Right lobe of liver (tissue), 6 donors: ENCODE results near the gene LDLRAD4. TPM values are rescaled to one million over a fixed set of nuclear protein-coding genes. Genes with fewer than 3 reads are reported as not detected.

Experiments
- ATAC-seq, 4 donors: fragments of 200-7000 bp; cut with Tn5 transposase; one replicate each; pipeline ENCODE4 v1.9.1; 2020; ENCODE audit warnings: mild to moderate bottlenecking in 4 of 4, moderate library complexity in 4 of 4
- DNase-seq, 3 donors: peaks; one replicate each; pipeline ENCODE4 v3.0.0-alpha.2; 2020
- H3K27ac ChIP-seq, 3 donors: fragments of 200-600 bp; one replicate each; pipeline ENCODE4 v1.8.0; 2022
- H3K27me3 ChIP-seq, 2 donors: fragments of 200-600 bp; one replicate each; pipeline ENCODE4 v1.8.0; 2022
- H3K36me3 ChIP-seq, 4 donors: fragments of 200-600 bp; sonication (generic) in 1 of 4; one replicate each; pipeline versions ENCODE4 v1.5.1 to v1.8.0; 2017 to 2022; ENCODE audit warnings: control low read depth in 1 of 4
- H3K4me1 ChIP-seq, 4 donors: fragments of 200-600 bp; sonication (generic) in 1 of 4; one replicate each; pipeline versions ENCODE4 v1.5.1 to v1.8.0; 2017 to 2022; ENCODE audit warnings: control low read depth in 1 of 4
- H3K4me3 ChIP-seq, 3 donors: fragments of 200-600 bp; one replicate each; pipeline ENCODE4 v1.8.0; 2022
- H3K9me3 ChIP-seq, 4 donors: fragments of 200-600 bp; sonication (generic) in 1 of 4; one replicate each; pipeline versions ENCODE4 v1.5.1 to v1.8.0; 2017 to 2022; ENCODE audit warnings: control low read depth in 1 of 4
- CTCF ChIP-seq, 4 donors: fragments of 200-600 bp in 3 of 4; fragments of 450-650 bp in 1 of 4; IDR thresholded peaks; one replicate each; pipeline versions ENCODE4 v1.5.1 to v1.8.0; 2016 to 2022; ENCODE audit warnings: antibody characterized with exemption in 4 of 4, mild to moderate bottlenecking in 2 of 4
- POLR2A ChIP-seq: fragments of 450-650 bp; IDR thresholded peaks from one replicate; pipeline ENCODE4 v1.6.1; 2017; ENCODE audit warnings: antibody characterized with exemption, mild to moderate bottlenecking
- WGBS: methylation state at CpG from one replicate; pipeline ENCODE4 v1.1.6; 2018; ENCODE audit warnings: low coverage, low lambda C conversion rate; ENCODE audit not compliant: insufficient coverage; ENCODE audit errors: missing lambda C conversion rate; 5-methylcytosine and 5-hydroxymethylcytosine counted together
- intact Hi-C, 2 donors: fragments of 100-400 bp; cut with DNase I; formaldehyde crosslinking; loops; one replicate each; pipeline versions ENCODE4 v1.11.2 to v1.14.1; 2022
- total RNA-seq, 6 experiments: library from RNA; depleted of rRNA in 2 of 6; stranded (reverse); fragments of >200 nt in 2 of 6; fragmentation: NEBNext Ultra II Directional in 3 of 6; extraction: Animal tissue kit (Norgen Biotek cat#: 25700) in 3 of 6; gene quantifications; one replicate each; pipeline versions ENCODE4 v1.1.0 to v1.2.4, GENCODE V29; 2016 to 2023
- donor health status: DM: no; HTN: yes; CAD: no.
- donor health status: DM: no; HTN: no; CAD: no.
- donor health status: DM: no; HTN: no; CAD: no.
- donor health status: DM: no; HTN: yes; CAD: no.
- donor health status: DM: no; HTN: yes; CAD: no.

The LDLRAD4 gene
- total RNA-seq, 6 experiments from 2014 or later, result 10.6 to 66.4 (median 18.7) TPM

- DNase-seq (no peak), ATAC-seq (no peak)
- Histone ChIP-seq H3K27ac (no peak overlapping the region), H3K9me3 (no peaks in the 10 kb centered on the region), H3K36me3 (no peaks in the 10 kb centered on the region), H3K4me3 (no peak overlapping the region), H3K4me1 (no peaks in the 10 kb centered on the region), H3K27me3 (no peaks in the 10 kb centered on the region)
- TF ChIP-seq POLR2A (no peak), CTCF (IDR thresholded peaks at IDR 0.05) (no peak)
- intact Hi-C loops, result no loop called here
- WGBS, result no CpG with 5 or more reads among the region's 6 CpGs
Measured at GRCh38 chr18:13485182-13485581, 266.6 kb downstream of the LDLRAD4 start.

DNA sequence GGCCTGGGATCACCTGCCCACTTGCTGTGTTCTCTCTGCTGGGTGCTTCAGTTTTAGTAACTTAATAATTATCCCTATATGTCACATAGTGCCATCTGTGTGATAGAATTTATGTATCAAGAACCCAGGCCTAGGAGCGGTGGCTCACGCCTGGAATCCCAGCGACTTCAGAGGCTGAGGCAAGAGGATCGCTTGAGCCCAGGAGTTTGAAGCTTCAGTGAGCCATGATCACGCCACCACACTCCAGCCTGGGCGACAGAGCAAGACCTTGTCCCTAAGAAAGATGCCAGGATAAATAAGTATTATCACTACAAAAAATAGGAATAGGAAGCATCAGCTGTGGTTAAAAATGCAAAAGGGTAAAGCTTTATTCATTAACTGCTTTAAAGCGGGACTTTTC lies 267.0 kb downstream of the LDLRAD4 start:
- H3K36me3 ChIP-seq, result no peaks in the 10 kb centered on the region
- H3K27me3 ChIP-seq, result no peaks in the 10 kb centered on the region
- TF ChIP-seq POLR2A, result no peak
- TF ChIP-seq CTCF (IDR thresholded peaks at IDR 0.05), result no peak
- H3K27ac ChIP-seq, result no peak overlapping the region
- DNase-seq (no peak), ATAC-seq (no peak)
- WGBS, result 97% methylated on average over 5 of the region's 7 CpGs
- no peak overlapping the region for H3K4me3 ChIP-seq
- no peaks in the 10 kb centered on the region for H3K9me3 ChIP-seq
- intact Hi-C loops, result no loop called here
- no peaks in the 10 kb centered on the region for H3K4me1 ChIP-seq

DNA sequence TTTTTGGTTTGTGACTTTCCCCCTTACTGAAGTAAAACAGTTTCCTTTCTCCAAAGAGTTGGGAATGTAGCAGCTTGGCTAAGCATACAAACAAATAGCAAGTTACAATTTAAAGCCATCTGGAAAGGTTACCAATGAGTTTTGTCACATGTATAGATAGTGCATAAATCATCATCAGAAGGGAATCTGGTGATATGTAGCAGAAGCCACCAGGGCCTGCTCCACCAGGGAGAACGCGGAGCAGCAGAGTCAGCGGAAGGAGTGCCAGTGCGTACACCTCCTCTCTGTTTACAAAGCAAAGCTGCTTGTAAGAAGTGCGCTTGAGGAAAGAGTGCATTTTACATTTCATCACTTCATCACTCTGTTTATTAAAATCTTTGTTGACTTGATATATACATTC lies 267.7 kb downstream of the LDLRAD4 start:
- Histone ChIP-seq H3K36me3 (no peaks in the 10 kb centered on the region), H3K9me3 (no peaks in the 10 kb centered on the region), H3K27ac (no peak overlapping the region), H3K27me3 (no peaks in the 10 kb centered on the region), H3K4me1 (no peaks in the 10 kb centered on the region), H3K4me3 (no peak overlapping the region)
- TF ChIP-seq CTCF (IDR thresholded peaks at IDR 0.05), result no peak
- no peak for TF ChIP-seq POLR2A
- intact Hi-C loops, result no loop called here
- ATAC-seq (no peak), DNase-seq (no peak)
- 94% methylated on average over 5 of the region's 5 CpGs for WGBS

DNA sequence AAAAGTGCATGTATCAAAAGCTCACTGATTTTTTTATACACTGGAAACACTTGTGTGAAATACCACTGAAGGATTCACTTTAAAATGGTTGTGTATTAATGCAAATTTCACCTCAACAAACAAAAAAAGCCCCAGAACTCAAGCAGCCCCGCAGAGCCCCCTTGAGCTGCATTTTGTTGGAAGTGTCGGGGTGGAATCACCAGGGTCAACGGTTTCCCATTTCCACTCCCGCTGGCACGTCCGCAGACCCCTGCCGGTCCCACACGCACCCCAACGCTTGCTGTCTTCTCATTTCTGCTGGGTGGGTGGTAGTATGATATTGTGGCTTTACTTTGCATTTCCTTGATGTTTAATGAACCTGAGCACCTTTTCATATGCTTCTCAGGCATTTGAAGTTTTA lies 268.1 kb downstream of the LDLRAD4 start:
- DNase-seq, result no peak
- ATAC-seq, result no peak
- TF ChIP-seq CTCF (IDR thresholded peaks at IDR 0.05) (no peak), POLR2A (no peak)
- Histone ChIP-seq H3K4me1 (no peaks in the 10 kb centered on the region), H3K36me3 (no peaks in the 10 kb centered on the region), H3K27me3 (no peaks in the 10 kb centered on the region), H3K9me3 (no peaks in the 10 kb centered on the region), H3K4me3 (no peak overlapping the region), H3K27ac (no peak overlapping the region)
- WGBS, result 97% methylated on average over 9 of the region's 9 CpGs
- intact Hi-C loops, result no loop called here

DNA sequence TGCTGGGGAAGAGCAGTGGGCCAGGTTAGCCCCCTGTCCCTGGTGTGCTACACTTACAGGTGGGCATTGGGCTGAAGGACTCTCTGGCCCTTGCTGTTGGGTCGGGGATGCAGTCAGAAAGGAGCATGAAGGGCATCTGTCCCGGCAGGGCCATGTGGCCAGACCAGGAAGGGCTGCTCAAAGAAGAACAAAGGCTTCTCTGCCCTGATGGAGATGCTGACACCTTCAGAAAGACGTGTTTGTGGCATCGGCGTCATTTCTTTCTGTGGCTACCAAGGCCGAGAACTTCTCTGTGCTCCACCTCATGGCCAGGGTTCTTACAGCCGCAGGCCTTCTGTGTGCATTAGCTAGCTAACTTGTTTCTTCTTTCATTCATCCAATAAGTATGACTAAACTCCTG lies 268.7 kb downstream of the LDLRAD4 start:
- Histone ChIP-seq H3K36me3 (no peaks in the 10 kb centered on the region), H3K27ac (no peak overlapping the region), H3K9me3 (no peaks in the 10 kb centered on the region), H3K4me1 (no peaks in the 10 kb centered on the region), H3K4me3 (no peak overlapping the region), H3K27me3 (no peaks in the 10 kb centered on the region)
- intact Hi-C loops, result no loop called here
- TF ChIP-seq POLR2A, result no peak
- no peak for TF ChIP-seq CTCF (IDR thresholded peaks at IDR 0.05)
- DNase-seq, result no peak
- 63% methylated on average over 5 of the region's 7 CpGs for WGBS
- ATAC-seq, result no peak
